ENCODE results near the gene SUSD1.
A peak's percentile ranks its signal among the peaks of the same experiment; 100 is the strongest.

SUSD1 gene

DNA sequence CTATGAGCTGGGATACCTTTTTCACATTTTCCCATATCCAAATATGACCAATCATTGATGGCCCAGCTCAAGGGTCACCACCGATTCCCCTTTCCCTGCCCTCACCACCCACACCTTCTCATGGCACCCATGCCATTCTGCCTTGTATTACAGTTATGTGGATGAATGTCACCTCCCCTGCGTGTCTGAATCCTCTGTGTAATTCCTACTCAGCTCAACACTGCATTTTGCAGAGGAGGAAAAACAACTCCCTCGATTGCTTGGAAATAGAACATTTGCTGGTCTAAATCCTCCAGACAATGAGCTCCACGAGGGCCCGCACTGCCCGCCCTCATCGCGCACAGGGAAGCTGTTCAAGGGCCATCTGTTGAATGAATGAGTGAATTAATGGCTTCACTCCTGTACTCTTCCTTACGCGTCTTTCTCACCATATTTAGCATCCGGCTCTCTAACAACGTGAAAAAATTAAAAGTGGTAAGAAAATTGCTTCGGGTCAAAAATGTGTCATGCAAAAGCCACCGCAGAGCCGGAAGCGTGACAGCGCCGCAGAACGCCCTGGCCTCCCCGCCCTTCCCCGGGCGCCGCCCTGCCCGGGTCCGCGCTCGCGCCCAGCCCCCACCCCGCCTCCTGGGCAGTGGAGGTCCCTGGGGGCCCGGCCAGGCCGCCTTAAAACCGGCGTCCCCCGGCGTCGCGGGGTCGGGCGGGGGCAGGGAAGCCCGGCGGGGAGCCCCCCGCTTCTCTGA is 704 bp downstream of the SUSD1 start:
- DNase-seq (ENCODE audit: extremely low read depth, low read depth), result peak; percentile 21
- TF ChIP-seq, protein P1, sequence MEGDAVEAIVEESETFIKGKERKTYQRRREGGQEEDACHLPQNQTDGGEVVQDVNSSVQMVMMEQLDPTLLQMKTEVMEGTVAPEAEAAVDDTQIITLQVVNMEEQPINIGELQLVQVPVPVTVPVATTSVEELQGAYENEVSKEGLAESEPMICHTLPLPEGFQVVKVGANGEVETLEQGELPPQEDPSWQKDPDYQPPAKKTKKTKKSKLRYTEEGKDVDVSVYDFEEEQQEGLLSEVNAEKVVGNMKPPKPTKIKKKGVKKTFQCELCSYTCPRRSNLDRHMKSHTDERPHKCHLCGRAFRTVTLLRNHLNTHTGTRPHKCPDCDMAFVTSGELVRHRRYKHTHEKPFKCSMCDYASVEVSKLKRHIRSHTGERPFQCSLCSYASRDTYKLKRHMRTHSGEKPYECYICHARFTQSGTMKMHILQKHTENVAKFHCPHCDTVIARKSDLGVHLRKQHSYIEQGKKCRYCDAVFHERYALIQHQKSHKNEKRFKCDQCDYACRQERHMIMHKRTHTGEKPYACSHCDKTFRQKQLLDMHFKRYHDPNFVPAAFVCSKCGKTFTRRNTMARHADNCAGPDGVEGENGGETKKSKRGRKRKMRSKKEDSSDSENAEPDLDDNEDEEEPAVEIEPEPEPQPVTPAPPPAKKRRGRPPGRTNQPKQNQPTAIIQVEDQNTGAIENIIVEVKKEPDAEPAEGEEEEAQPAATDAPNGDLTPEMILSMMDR (IDR thresholded peaks at IDR 0.05; ENCODE audit: low read depth, low read length, missing control alignments), result no peak
- peak overlapping the region; percentile 46 for H3K4me3 ChIP-seq (replicated peaks; ENCODE audit: low read depth, low read length)

DNA sequence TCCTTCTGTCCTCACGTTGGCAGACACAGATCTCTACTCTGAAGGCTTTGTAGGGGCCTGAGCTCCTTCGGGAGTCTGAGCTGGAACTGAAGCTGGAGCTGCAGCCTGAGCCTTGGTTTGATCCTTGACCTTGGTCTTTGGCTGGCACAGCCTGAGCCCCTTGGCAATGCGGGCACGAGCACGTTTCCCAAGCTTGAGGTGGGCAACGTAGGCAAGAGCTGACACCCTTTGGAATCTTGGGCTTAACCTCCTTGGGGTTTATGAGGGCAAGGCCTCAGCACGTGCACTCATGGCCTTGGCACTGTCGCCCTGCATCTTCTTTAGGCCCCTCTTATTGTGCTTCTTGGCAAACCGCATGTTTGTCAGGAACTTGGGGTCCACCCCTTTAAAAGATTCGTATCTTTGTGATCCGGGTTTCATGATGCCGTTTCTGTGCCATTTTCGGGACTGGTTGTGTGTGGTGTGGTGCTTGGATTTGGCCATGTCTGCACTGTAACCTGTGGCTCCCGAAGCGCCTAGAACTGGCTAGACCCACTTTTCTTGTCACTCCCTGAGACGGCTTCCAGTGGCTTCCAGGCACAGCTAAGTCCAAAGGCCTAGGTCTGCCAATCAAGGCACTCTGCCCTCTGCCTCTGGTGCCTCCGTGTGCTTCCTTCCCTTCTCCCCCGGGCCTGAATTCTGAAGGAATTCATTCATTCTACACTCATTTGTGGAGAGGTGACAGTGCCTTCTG is 1.4 kb downstream of the SUSD1 start:
- no peak overlapping the region for H3K4me3 ChIP-seq (replicated peaks; ENCODE audit: low read depth, low read length)
- no peak for DNase-seq (ENCODE audit: extremely low read depth, low read depth)
- TF ChIP-seq, protein P1 (IDR thresholded peaks at IDR 0.05; ENCODE audit: low read depth, low read length, missing control alignments), result no peak

DNA sequence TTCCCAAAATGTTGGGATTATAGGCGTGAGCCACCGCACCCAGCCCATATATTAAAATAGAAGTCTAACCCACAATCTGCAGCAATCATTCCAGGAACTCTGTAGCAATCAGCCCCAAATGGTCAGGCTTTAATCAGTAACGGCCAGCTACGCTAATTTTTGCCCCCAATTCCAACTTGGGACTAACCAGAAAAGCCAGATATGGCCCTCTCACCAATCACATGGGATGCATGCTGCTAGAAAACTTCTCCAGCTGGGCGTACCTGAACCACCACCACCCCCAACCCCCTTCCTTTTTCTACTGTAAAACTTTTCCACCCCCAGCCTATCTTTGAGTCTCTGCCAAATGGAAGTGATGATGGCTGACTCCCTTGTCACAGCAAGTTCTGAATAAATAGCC is 4.1 kb downstream of the SUSD1 start:
- TF ChIP-seq, protein P1 (IDR thresholded peaks at IDR 0.05; ENCODE audit: low read depth, low read length, missing control alignments), result no peak
- no peak for DNase-seq (ENCODE audit: extremely low read depth, low read depth)
- no peak overlapping the region for H3K4me3 ChIP-seq (replicated peaks; ENCODE audit: low read depth, low read length)

DNA sequence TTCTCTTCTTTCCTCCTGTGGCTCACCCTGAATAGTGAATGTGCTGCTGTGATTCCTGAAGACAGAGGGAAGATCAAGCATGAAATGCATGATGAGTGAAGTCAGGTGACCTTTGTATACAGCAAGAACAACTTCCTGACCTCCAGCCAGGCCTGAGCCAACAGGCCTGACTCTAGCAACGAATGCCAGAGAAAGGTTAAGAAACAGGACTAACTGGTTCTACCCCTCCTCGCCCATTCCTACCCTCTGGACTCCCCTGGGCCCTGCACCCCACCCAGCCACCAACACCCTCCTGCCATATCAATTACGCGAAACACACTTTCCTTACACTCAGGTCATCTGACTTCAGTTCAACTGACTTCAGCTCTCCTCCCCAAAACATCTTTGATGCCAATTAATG is 4.9 kb downstream of the SUSD1 start:
- no peak for DNase-seq (ENCODE audit: extremely low read depth, low read depth)
- no peak overlapping the region for H3K4me3 ChIP-seq (replicated peaks; ENCODE audit: low read depth, low read length)
- TF ChIP-seq, protein P1 (IDR thresholded peaks at IDR 0.05; ENCODE audit: low read depth, low read length, missing control alignments), result no peak

DNA sequence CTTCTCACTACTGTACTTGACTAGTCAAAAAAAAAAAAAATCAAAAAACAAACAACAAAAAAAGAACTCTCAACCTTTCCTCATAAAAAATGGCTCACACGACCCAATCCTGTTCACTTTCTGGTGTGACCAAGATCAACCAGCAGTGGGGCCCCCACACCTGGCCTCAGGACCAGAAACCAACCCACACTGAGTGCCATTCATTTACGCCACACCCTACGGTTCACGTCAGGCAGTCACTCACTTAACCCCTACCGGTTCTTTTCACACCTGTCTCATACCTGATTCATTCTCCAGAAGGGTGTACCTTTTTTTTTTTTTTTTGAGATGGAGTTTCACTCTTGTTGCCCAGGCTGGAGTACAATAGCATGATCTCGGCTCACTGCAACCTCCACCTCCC is 5.7 kb downstream of the SUSD1 start:
- DNase-seq (ENCODE audit: extremely low read depth, low read depth), result no peak
- TF ChIP-seq, protein P1 (IDR thresholded peaks at IDR 0.05; ENCODE audit: low read depth, low read length, missing control alignments), result no peak
- no peak overlapping the region for H3K4me3 ChIP-seq (replicated peaks; ENCODE audit: low read depth, low read length)

DNA sequence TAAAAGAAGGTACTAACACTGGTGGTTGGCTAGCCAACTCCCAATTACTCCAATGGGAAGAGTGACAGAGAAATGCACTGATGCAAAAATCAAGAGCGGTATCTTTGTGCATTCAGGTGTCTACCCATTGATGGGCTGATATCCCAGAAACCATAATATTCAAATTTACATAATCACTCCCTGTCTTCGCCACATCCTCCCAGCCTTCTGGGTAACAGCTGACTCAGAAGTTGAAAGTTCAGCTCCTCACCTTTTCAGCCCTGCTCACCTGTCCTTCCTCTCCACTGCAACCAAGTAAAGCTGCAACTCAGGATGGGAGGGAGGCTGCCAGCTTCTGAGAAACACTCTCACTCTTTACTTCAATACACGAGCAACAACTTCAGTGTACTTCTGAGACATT is 6.9 kb downstream of the SUSD1 start:
- DNase-seq (ENCODE audit: extremely low read depth, low read depth), result no peak
- TF ChIP-seq, protein P1 (IDR thresholded peaks at IDR 0.05; ENCODE audit: low read depth, low read length, missing control alignments), result no peak
- no peak overlapping the region for H3K4me3 ChIP-seq (replicated peaks; ENCODE audit: low read depth, low read length)
